Measurements from ENCODE around the gene CYS1.

GRCh38 chr2:10063566-10063965 is 16.6 kb downstream of the CYS1 start:
- no peak for TF ChIP-seq CTCF (IDR thresholded peaks at IDR 0.05; ENCODE audit: borderline replicate concordance, extremely low read depth, low read length, poor library complexity, severe bottlenecking)
- TF ChIP-seq EZH2 (IDR thresholded peaks at IDR 0.05; ENCODE audit: borderline replicate concordance, low read depth, low read length, severe bottlenecking), result no peak

All from DND-41 (cell line).